Activated CD8-positive, alpha-beta memory T cell treated with anti-CD3 and anti-CD28 coated beads, Interleukin-2, amount 10 ng/mL, durations not matched to agents 7 days and 5 days (primary cell): ENCODE measurements around the gene CYFIP1. TPM values are rescaled to one million over a fixed set of nuclear protein-coding genes. Genes with fewer than 3 reads are reported as not detected.

Source experiments
- ATAC-seq: fragments of 150-1000 bp; cut with Tn5 transposase; one replicate; pipeline ENCODE4 v1.10.0; 2021; ENCODE audit warnings: moderate library complexity
- CTCF ChIA-PET: fragments of 350-600 bp; sonication (Branson Sonifier 250); formaldehyde crosslinking; loops from one replicate; lab custom pipeline; 2021; ENCODE audit warnings: antibody characterized with exemption; lab: Charles Lee
- DNase-seq: peaks from one replicate; pipeline ENCODE4 v3.0.0-alpha.2; 2020
- H3K27ac Mint-ChIP-seq: one replicate; pipeline ENCODE4 v1.8.0; 2021; ENCODE audit warnings: mild to moderate bottlenecking, mixed read lengths
- H3K27me3 Mint-ChIP-seq: one replicate; pipeline ENCODE4 v1.8.0; 2021; ENCODE audit warnings: mixed read lengths
- H3K36me3 Mint-ChIP-seq: one replicate; pipeline ENCODE4 v1.8.0; 2021; ENCODE audit warnings: mild to moderate bottlenecking, mixed read lengths
- H3K4me1 Mint-ChIP-seq: one replicate; pipeline ENCODE4 v1.8.0; 2021; ENCODE audit warnings: mixed read lengths
- H3K4me3 Mint-ChIP-seq: one replicate; pipeline ENCODE4 v1.8.0; 2021; ENCODE audit warnings: mild to moderate bottlenecking, moderate library complexity, mixed read lengths
- H3K9me3 Mint-ChIP-seq: one replicate; pipeline ENCODE4 v1.8.0; 2022; ENCODE audit warnings: low read depth, mixed read lengths
- total RNA-seq, 2 experiments: library from RNA; stranded (reverse); gene quantifications; one replicate each; pipeline ENCODE4 v1.2.3, GENCODE V29; 2021

CYFIP1 gene
- total RNA-seq, 2 experiments from 2014 or later: 12.3 to 21.2 TPM

- DNase-seq (no peak), ATAC-seq (no peak)
- peak overlapping the region; percentile 65 for H3K4me3 Mint-ChIP-seq
- no peaks in the 10 kb centered on the region for H3K9me3 Mint-ChIP-seq
- no peaks in the 10 kb centered on the region for H3K36me3 Mint-ChIP-seq
- CTCF ChIA-PET: no interaction called here
- H3K27ac Mint-ChIP-seq: no peak overlapping the region
- H3K27me3 Mint-ChIP-seq: peaks cover 31% of the 10 kb centered on the region
- peaks cover 17% of the 10 kb centered on the region for H3K4me1 Mint-ChIP-seq
Measured at GRCh38 chr15:22981051-22981840, 1.1 kb upstream of the CYFIP1 start.

DNA sequence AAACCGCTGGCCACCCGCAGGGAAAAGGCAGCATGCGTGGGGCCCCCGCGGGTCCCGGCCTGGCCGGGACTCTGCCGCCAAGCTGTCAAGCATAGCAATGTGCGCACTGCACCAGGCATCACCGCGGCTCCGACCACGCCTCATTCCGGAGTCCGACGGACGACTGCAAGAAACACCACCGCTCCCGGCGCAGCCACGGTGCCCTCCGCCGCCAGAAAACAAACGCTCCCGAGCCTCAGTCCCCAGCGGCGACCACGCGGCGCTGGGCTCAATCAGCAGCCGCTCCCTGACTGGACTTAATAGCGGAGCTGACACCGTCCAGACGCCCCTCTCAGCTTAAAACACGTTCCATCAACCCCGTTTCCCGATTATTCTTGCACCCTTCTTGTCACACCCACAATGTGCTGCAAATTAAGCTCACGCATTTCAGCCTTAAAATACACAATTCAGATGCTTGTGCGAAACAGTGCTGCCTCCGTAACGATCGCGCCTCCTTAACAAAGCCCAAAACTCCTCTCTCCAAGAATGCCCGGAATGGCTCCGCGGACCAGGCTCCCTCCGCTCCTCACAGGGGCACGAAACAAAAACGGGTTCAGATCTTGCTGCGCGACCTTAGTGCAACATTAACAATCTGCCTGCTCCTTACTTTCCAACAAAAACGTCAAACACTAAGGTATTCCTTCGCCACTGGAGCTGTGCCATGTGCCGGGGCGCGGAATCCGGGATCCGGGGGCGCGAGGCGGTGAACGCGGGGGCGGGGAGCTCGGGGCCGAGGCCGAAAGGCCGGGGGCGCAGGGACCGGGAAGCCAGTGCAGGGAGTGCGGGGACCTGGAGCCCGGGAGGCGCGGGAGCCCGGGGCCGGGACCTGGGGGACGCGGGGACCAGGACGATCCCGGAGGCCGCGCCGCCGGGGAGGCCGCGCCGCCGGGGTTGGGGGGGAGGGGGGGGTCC is 655 bp downstream of the CYFIP1 start:
- no peaks in the 10 kb centered on the region for H3K36me3 Mint-ChIP-seq
- H3K27me3 Mint-ChIP-seq: peaks cover 31% of the 10 kb centered on the region
- H3K9me3 Mint-ChIP-seq: no peaks in the 10 kb centered on the region
- peak; percentile 47 for DNase-seq
- peak overlapping the region; percentile 80 for H3K4me3 Mint-ChIP-seq
- CTCF ChIA-PET: no interaction called here
- H3K27ac Mint-ChIP-seq: peak overlapping the region; percentile 12
- peaks cover 21% of the 10 kb centered on the region for H3K4me1 Mint-ChIP-seq
- peak; percentile 65 for ATAC-seq

- ATAC-seq: peak; percentile 26
Measured at GRCh38 chr15:22978691-22979237, 1.4 kb downstream of the CYFIP1 start.

GRCh38 chr15:22974745-22975144 is 5.4 kb downstream of the CYFIP1 start:
- DNase-seq (no peak), ATAC-seq (no peak)
- Mint-ChIP-seq H3K4me3 (no peak overlapping the region), H3K9me3 (no peaks in the 10 kb centered on the region), H3K4me1 (peaks cover 20% of the 10 kb centered on the region), H3K27me3 (peaks cover 22% of the 10 kb centered on the region), H3K36me3 (peaks cover 3% of the 10 kb centered on the region), H3K27ac (no peak overlapping the region)
- CTCF ChIA-PET: no interaction called here

More at GRCh38 chr15:22978691-22979237, 1.4 kb downstream of the CYFIP1 start:
- CTCF ChIA-PET: no interaction called here
- Mint-ChIP-seq H3K9me3 (no peaks in the 10 kb centered on the region), H3K4me1 (peaks cover 21% of the 10 kb centered on the region), H3K36me3 (no peaks in the 10 kb centered on the region), H3K27ac (no peak overlapping the region), H3K27me3 (peaks cover 31% of the 10 kb centered on the region), H3K4me3 (peak overlapping the region; percentile 80)
- DNase-seq: no peak

- Mint-ChIP-seq H3K36me3 (peaks cover 3% of the 10 kb centered on the region), H3K9me3 (no peaks in the 10 kb centered on the region), H3K4me1 (peaks cover 12% of the 10 kb centered on the region), H3K27ac (no peak overlapping the region), H3K27me3 (peaks cover 15% of the 10 kb centered on the region), H3K4me3 (no peak overlapping the region)
- no peak for DNase-seq
- CTCF ChIA-PET: no interaction called here
- no peak for ATAC-seq
Measured at GRCh38 chr15:22973987-22974386, 6.2 kb downstream of the CYFIP1 start.

- DNase-seq: no peak
- peaks cover 3% of the 10 kb centered on the region for H3K36me3 Mint-ChIP-seq
- no peaks in the 10 kb centered on the region for H3K9me3 Mint-ChIP-seq
- peaks cover 9% of the 10 kb centered on the region for H3K27me3 Mint-ChIP-seq
- H3K4me1 Mint-ChIP-seq: peaks cover 6% of the 10 kb centered on the region
- CTCF ChIA-PET: no interaction called here
- ATAC-seq: no peak
- no peak overlapping the region for H3K27ac Mint-ChIP-seq
- no peak overlapping the region for H3K4me3 Mint-ChIP-seq
Measured at GRCh38 chr15:22973286-22973685, 6.9 kb downstream of the CYFIP1 start.

DNA sequence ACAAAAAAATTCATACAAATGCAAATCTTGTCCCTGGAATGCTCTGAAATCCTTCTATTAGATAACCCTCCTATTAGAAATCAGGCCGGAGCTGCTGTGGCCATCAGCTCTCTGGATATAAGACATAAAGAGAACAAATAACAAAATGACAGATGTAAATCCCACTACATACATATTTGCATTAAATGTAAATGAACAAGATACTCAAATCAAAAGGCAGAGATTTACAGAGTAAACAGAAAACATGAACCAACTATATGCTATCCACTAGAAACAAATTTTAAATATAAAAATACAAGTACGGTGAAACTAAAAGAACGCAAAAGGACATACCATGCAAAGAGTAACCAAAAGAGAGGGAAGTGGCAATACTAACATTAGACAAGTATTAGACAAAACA is 10.7 kb downstream of the CYFIP1 start:
- Mint-ChIP-seq H3K4me1 (peaks cover 2% of the 10 kb centered on the region), H3K36me3 (peaks cover 3% of the 10 kb centered on the region), H3K4me3 (no peak overlapping the region), H3K27ac (no peak overlapping the region), H3K9me3 (no peaks in the 10 kb centered on the region), H3K27me3 (peaks cover 3% of the 10 kb centered on the region)
- no peak for DNase-seq
- no peak for ATAC-seq
- CTCF ChIA-PET: no interaction called here

- DNase-seq (no peak), ATAC-seq (no peak)
- CTCF ChIA-PET: no interaction called here
- Mint-ChIP-seq H3K4me1 (peaks cover 2% of the 10 kb centered on the region), H3K4me3 (no peak overlapping the region), H3K36me3 (peaks cover 3% of the 10 kb centered on the region), H3K9me3 (no peaks in the 10 kb centered on the region), H3K27me3 (peaks cover 2% of the 10 kb centered on the region), H3K27ac (no peak overlapping the region)
Measured at GRCh38 chr15:22968366-22968765, 11.8 kb downstream of the CYFIP1 start.

- H3K27ac Mint-ChIP-seq: no peak overlapping the region
- no peak overlapping the region for H3K4me3 Mint-ChIP-seq
- ATAC-seq: no peak
- no peaks in the 10 kb centered on the region for H3K9me3 Mint-ChIP-seq
- CTCF ChIA-PET: no interaction called here
- no peaks in the 10 kb centered on the region for H3K4me1 Mint-ChIP-seq
- no peaks in the 10 kb centered on the region for H3K27me3 Mint-ChIP-seq
- no peak for DNase-seq
- peaks cover 3% of the 10 kb centered on the region for H3K36me3 Mint-ChIP-seq
Measured at GRCh38 chr15:22967084-22967770, 12.9 kb downstream of the CYFIP1 start.

DNA sequence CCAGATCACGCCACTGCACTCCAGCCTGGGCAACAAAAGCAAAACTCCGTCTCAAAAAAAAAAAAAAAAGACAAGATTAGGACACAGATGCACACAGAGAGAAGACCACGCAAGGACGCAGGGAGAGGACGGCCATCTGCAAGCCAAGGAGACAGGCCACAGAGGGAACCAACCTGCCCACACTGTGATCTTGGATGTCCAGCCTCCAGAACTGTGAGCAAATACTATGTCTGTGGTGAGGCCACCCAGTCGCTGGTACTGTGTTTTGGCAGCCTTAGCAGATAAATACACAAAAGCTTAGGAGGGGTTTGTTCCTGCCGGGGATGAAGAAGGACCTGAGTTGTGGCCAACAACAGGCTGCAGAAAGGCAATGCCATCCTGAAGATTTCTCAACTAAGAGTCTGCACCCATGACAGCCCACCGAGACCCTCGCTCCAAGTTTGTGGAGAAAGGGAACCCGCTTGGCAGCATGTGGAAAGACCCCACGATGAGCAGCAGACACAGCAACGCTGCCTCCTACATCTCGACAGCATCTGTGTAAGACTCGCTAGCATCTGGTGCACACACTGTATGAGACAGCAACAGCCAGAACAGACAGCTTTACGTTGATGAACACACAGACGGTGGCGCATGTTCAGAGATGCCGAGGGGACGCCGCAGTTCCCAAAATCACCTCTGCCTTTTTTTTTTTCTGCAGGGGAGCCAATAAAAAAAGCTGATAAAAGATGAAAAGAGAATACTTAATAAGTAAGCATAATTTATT is 13.7 kb downstream of the CYFIP1 start:
- H3K4me1 Mint-ChIP-seq: no peaks in the 10 kb centered on the region
- no peaks in the 10 kb centered on the region for H3K27me3 Mint-ChIP-seq
- no peak overlapping the region for H3K4me3 Mint-ChIP-seq
- CTCF ChIA-PET: no interaction called here
- DNase-seq (no peak), ATAC-seq (no peak)
- H3K27ac Mint-ChIP-seq: no peak overlapping the region
- H3K9me3 Mint-ChIP-seq: no peaks in the 10 kb centered on the region
- peaks cover 3% of the 10 kb centered on the region for H3K36me3 Mint-ChIP-seq

GRCh38 chr15:22963641-22964040 is 16.5 kb downstream of the CYFIP1 start:
- CTCF ChIA-PET: no interaction called here
- ATAC-seq (no peak), DNase-seq (no peak)
- H3K36me3 Mint-ChIP-seq: no peaks in the 10 kb centered on the region
- H3K9me3 Mint-ChIP-seq: no peaks in the 10 kb centered on the region
- no peak overlapping the region for H3K27ac Mint-ChIP-seq
- no peak overlapping the region for H3K4me3 Mint-ChIP-seq
- H3K4me1 Mint-ChIP-seq: no peaks in the 10 kb centered on the region
- H3K27me3 Mint-ChIP-seq: no peaks in the 10 kb centered on the region

DNA sequence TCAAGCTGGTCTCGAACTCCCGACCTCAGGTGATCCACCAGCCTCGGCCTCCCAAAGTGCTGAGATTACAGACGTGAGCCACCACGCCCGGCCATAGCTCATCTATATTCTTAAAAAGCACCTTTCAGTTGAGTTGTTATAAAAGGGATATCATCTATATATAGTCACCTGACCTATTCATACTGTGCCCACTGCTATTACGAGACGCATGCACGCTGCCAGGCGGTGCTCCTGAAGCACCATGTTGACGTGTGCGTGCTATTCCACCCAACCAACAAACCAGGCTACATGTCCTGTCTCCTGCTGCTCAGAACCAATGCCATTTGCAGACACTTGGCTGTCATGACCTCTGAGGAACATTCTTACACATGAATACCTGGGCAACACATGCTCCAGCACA is 17.6 kb downstream of the CYFIP1 start:
- ATAC-seq (no peak), DNase-seq (no peak)
- CTCF ChIA-PET: no interaction called here
- Mint-ChIP-seq H3K27me3 (no peaks in the 10 kb centered on the region), H3K4me3 (no peak overlapping the region), H3K4me1 (peaks cover 2% of the 10 kb centered on the region), H3K36me3 (no peaks in the 10 kb centered on the region), H3K9me3 (no peaks in the 10 kb centered on the region), H3K27ac (no peak overlapping the region)
